H9 (cell line): ENCODE results near the gene MRM2. TPM values are rescaled to one million over a fixed set of nuclear protein-coding genes. Genes with fewer than 3 reads are reported as not detected.
A peak's percentile ranks its signal among the peaks of the same experiment; 100 is the strongest.

Experiments
- DNase-seq: peaks from one replicate; pipeline ENCODE4 v3.0.0-alpha.2; 2017
- H2AFZ ChIP-seq: one replicate; pipeline ENCODE4 v1.6.1; 2013; ENCODE audit warnings: mild to moderate bottlenecking, low read length, control low read depth, moderate library complexity
- H2AK5ac ChIP-seq: 2 replicates; pipeline ENCODE4 v1.6.1; 2013; ENCODE audit warnings: low read length, control low read depth, mixed read lengths; ENCODE audit not compliant: insufficient read length
- H2BK120ac ChIP-seq: one replicate; pipeline ENCODE4 v1.6.1; 2013; ENCODE audit warnings: low read depth, mild to moderate bottlenecking, low read length, control low read depth, inconsistent platforms; ENCODE audit not compliant: poor library complexity, severe bottlenecking
- H2BK12ac ChIP-seq: 2 replicates; pipeline ENCODE4 v1.6.1; 2013; ENCODE audit warnings: low read length, control low read depth, mixed read lengths, low read depth; ENCODE audit not compliant: insufficient read length
- H2BK15ac ChIP-seq: 2 replicates; pipeline ENCODE4 v1.6.1; 2013; ENCODE audit warnings: low read depth, low read length, control low read depth
- H2BK20ac ChIP-seq: one replicate; pipeline ENCODE4 v1.6.1; 2013; ENCODE audit warnings: low read depth, mild to moderate bottlenecking, low read length, control low read depth, inconsistent platforms; ENCODE audit not compliant: poor library complexity, severe bottlenecking
- H2BK5ac ChIP-seq: 2 replicates; pipeline ENCODE4 v1.6.1; 2013; ENCODE audit warnings: low read length, control low read depth, mixed read lengths; ENCODE audit not compliant: insufficient read length
- H3K14ac ChIP-seq: 2 replicates; pipeline ENCODE4 v1.6.1; 2013; ENCODE audit warnings: low read length, control low read depth; ENCODE audit not compliant: insufficient read depth
- H3K18ac ChIP-seq: 2 replicates; pipeline ENCODE4 v1.6.1; 2013; ENCODE audit warnings: low read depth, mild to moderate bottlenecking, mixed read lengths, low read length, control low read depth; ENCODE audit not compliant: insufficient read length
- H3K23ac ChIP-seq: 2 replicates; pipeline ENCODE4 v1.6.1; 2013; ENCODE audit warnings: low read length, control low read depth, mixed read lengths, low read depth; ENCODE audit not compliant: insufficient read length
- H3K23me2 ChIP-seq: 2 replicates; pipeline ENCODE4 v1.6.1; 2013; ENCODE audit warnings: low read depth, mild to moderate bottlenecking, mixed read lengths, low read length, control low read depth; ENCODE audit not compliant: insufficient read length, poor library complexity, severe bottlenecking
- H3K27ac ChIP-seq: 2 replicates; pipeline ENCODE4 v1.5.1; 2013; ENCODE audit warnings: low read length, control low read depth, mixed read lengths, low read depth; ENCODE audit not compliant: insufficient read length
- H3K27me3 ChIP-seq: 2 replicates; pipeline ENCODE4 v1.6.1; 2013; ENCODE audit warnings: low read length, control low read depth, inconsistent platforms; ENCODE audit not compliant: insufficient read depth
- H3K4ac ChIP-seq: 2 replicates; pipeline ENCODE4 v1.6.1; 2013; ENCODE audit warnings: low read depth, mild to moderate bottlenecking, control low read depth, inconsistent platforms, low read length, moderate library complexity
- H3K4me1 ChIP-seq: 2 replicates; pipeline ENCODE4 v1.6.1; 2013; ENCODE audit warnings: low read length, control low read depth, inconsistent platforms; ENCODE audit not compliant: insufficient read depth
- H3K4me2 ChIP-seq: 2 replicates; pipeline ENCODE4 v1.6.1; 2013; ENCODE audit warnings: low read length, control low read depth, mixed read lengths; ENCODE audit not compliant: insufficient read length, insufficient read depth
- H3K56ac ChIP-seq: 2 replicates; pipeline ENCODE4 v1.6.1; 2013; ENCODE audit warnings: low read depth, mild to moderate bottlenecking, mixed read lengths, low read length, control low read depth; ENCODE audit not compliant: insufficient read length
- H3K79me1 ChIP-seq: 2 replicates; pipeline ENCODE4 v1.6.1; 2013; ENCODE audit warnings: low read depth, mild to moderate bottlenecking, moderate library complexity, low read length, control low read depth, inconsistent platforms; ENCODE audit not compliant: insufficient read depth, poor library complexity, severe bottlenecking
- H3K79me2 ChIP-seq: 2 replicates; pipeline ENCODE4 v1.6.1; 2013; ENCODE audit warnings: low read length, control low read depth, inconsistent platforms; ENCODE audit not compliant: insufficient read depth
- H3K9ac ChIP-seq: 2 replicates; pipeline ENCODE4 v1.6.1; 2013; ENCODE audit warnings: low read length, control low read depth, mixed read lengths; ENCODE audit not compliant: insufficient read length; ENCODE audit errors: extremely low read depth
- H3K9me3 ChIP-seq: one replicate; pipeline ENCODE4 v1.6.1; 2013; ENCODE audit warnings: low read depth, low read length, inconsistent platforms; ENCODE audit not compliant: control insufficient read depth
- H3T11ph ChIP-seq: one replicate; pipeline ENCODE4 v1.6.1; 2013; ENCODE audit warnings: mild to moderate bottlenecking, low read length, control low read depth, inconsistent platforms
- H4K20me1 ChIP-seq: one replicate; pipeline ENCODE4 v1.6.1; 2013; ENCODE audit not compliant: control insufficient read depth, insufficient read length, insufficient read depth
- H4K5ac ChIP-seq: 2 replicates; pipeline ENCODE4 v1.6.1; 2013; ENCODE audit warnings: low read depth, mild to moderate bottlenecking, mixed read lengths, low read length, control low read depth; ENCODE audit not compliant: insufficient read length
- H4K8ac ChIP-seq: replicated peaks from 2 replicates; pipeline ENCODE4 v1.6.1; 2013; ENCODE audit warnings: low read length, control low read depth, mixed read lengths, low read depth; ENCODE audit not compliant: insufficient read length
- H4K91ac ChIP-seq: 2 replicates; pipeline ENCODE4 v1.6.1; 2013; ENCODE audit warnings: low read depth, mild to moderate bottlenecking, moderate library complexity, mixed read lengths, low read length, control low read depth; ENCODE audit not compliant: insufficient read length
- H3K27ac Mint-ChIP-seq, 3 experiments: 2 replicates in 2 of 3; 3 replicates in 1 of 3; pipeline ENCODE4 v1.8.0; 2020 to 2021; ENCODE audit warnings: mixed read lengths in 3 of 3, mild to moderate bottlenecking in 1 of 3, moderate library complexity in 1 of 3
- H3K27me3 Mint-ChIP-seq: 2 replicates; pipeline ENCODE4 v1.8.0; 2021; ENCODE audit warnings: low read depth, mild to moderate bottlenecking, moderate library complexity, mixed read lengths
- H3K36me3 Mint-ChIP-seq, 3 experiments: 2 replicates in 2 of 3; 3 replicates in 1 of 3; pipeline ENCODE4 v1.8.0; 2020 to 2021; ENCODE audit warnings: low read depth in 3 of 3, mixed read lengths in 3 of 3; ENCODE audit not compliant: insufficient read depth in 1 of 3
- H3K4me1 Mint-ChIP-seq, 2 experiments: 2 replicates each; pipeline ENCODE4 v1.8.0; 2020; ENCODE audit warnings: mixed read lengths in 2 of 2
- H3K4me3 Mint-ChIP-seq, 2 experiments: 2 replicates in 1 of 2; 3 replicates in 1 of 2; pipeline ENCODE4 v1.8.0; 2020 to 2021; ENCODE audit warnings: mild to moderate bottlenecking in 2 of 2, mixed read lengths in 2 of 2, moderate library complexity in 1 of 2
- H3K9me3 Mint-ChIP-seq, 2 experiments: 2 replicates in 1 of 2; 3 replicates in 1 of 2; pipeline ENCODE4 v1.8.0; 2020; ENCODE audit warnings: mild to moderate bottlenecking in 2 of 2, mixed read lengths in 2 of 2, moderate library complexity in 1 of 2
- CTCF ChIP-seq: fragments of 200-600 bp; sonication (generic); conservative IDR thresholded peaks from 3 replicates; pipeline ENCODE4 v1.8.0; 2021; ENCODE audit warnings: antibody characterized with exemption, mild to moderate bottlenecking
- WGBS: extraction: QIAGEN DNeasy Blood & Tissue Kit; methylation state at CpG from one replicate; pipeline ENCODE4 v1.1.7; 2013; ENCODE audit warnings: missing lambda C conversion rate, low lambda C conversion rate, mixed read lengths; ENCODE audit not compliant: insufficient read length; ENCODE audit errors: extremely low coverage; 5-methylcytosine and 5-hydroxymethylcytosine counted together
- total RNA-seq: library from RNA; stranded (reverse); gene quantifications from 2 replicates; pipeline ENCODE4 v1.2.1, GENCODE V29; 2021

The MRM2 gene
- total RNA-seq, 1 experiment from 2014 or later, result 59.0 TPM

- peak overlapping the region; percentile 81 to 91 (median 84); a peak in 5 of 7 replicates for H3K27ac Mint-ChIP-seq
Measured at GRCh38 chr7:2209146-2209960, 32.7 kb downstream of the MRM2 start.

More at GRCh38 chr7:2209146-2209960, 32.7 kb downstream of the MRM2 start:
- Histone ChIP-seq H2BK15ac (no peak overlapping the region), H2BK120ac (no peak overlapping the region), H3K27ac (no peak overlapping the region), H4K91ac (no peak overlapping the region), H3K79me1 (no peaks in the 10 kb centered on the region), H4K5ac (no peak overlapping the region), H3K9ac (no peak overlapping the region), H2BK5ac (no peak overlapping the region), H3K23me2 (no peaks in the 10 kb centered on the region), H2BK20ac (no peak overlapping the region), H3K79me2 (no peaks in the 10 kb centered on the region), H3T11ph (no peak overlapping the region), H2AK5ac (no peak overlapping the region), H3K56ac (no peak overlapping the region), H3K18ac (no peak overlapping the region), H2AFZ (no peak overlapping the region), H2BK12ac (no peak overlapping the region), H3K27me3 (no peaks in the 10 kb centered on the region), H3K9me3 (no peaks in the 10 kb centered on the region), H4K8ac (no peak overlapping the region), H3K4me2 (no peak overlapping the region), H3K4ac (no peak overlapping the region), H3K14ac (no peak overlapping the region), H3K23ac (no peak overlapping the region), H4K20me1 (no peaks in the 10 kb centered on the region), H3K4me1 (no peaks in the 10 kb centered on the region)
- Mint-ChIP-seq H3K36me3 (peaks cover 41 to 75% (median 72%) of the 10 kb centered on the region in 3 experiments), H3K4me3 (no peak overlapping the region), H3K27me3 (no peaks in the 10 kb centered on the region), H3K9me3 (peaks cover 1 to 2% of the 10 kb centered on the region in 2 experiments; a peak in 2 of 5 replicates), H3K4me1 (no peaks in the 10 kb centered on the region)
- WGBS, result no CpG with 5 or more reads among the region's 21 CpGs
- DNase-seq, result peak; percentile 83
- TF ChIP-seq CTCF, result peak; percentile 88
